H9 (cell line): Measurements from ENCODE around the gene CFAP299. TPM values are rescaled to one million over a fixed set of nuclear protein-coding genes. Genes with fewer than 3 reads are reported as not detected.

Experiments
- DNase-seq: peaks from one replicate; pipeline ENCODE4 v3.0.0-alpha.2; 2017
- H2AFZ ChIP-seq: one replicate; pipeline ENCODE4 v1.6.1; 2013; ENCODE audit warnings: mild to moderate bottlenecking, low read length, control low read depth, moderate library complexity
- H2AK5ac ChIP-seq: 2 replicates; pipeline ENCODE4 v1.6.1; 2013; ENCODE audit warnings: low read length, control low read depth, mixed read lengths; ENCODE audit not compliant: insufficient read length
- H2BK120ac ChIP-seq: one replicate; pipeline ENCODE4 v1.6.1; 2013; ENCODE audit warnings: low read depth, mild to moderate bottlenecking, low read length, control low read depth, inconsistent platforms; ENCODE audit not compliant: poor library complexity, severe bottlenecking
- H2BK12ac ChIP-seq: 2 replicates; pipeline ENCODE4 v1.6.1; 2013; ENCODE audit warnings: low read length, control low read depth, mixed read lengths, low read depth; ENCODE audit not compliant: insufficient read length
- H2BK15ac ChIP-seq: 2 replicates; pipeline ENCODE4 v1.6.1; 2013; ENCODE audit warnings: low read depth, low read length, control low read depth
- H2BK20ac ChIP-seq: one replicate; pipeline ENCODE4 v1.6.1; 2013; ENCODE audit warnings: low read depth, mild to moderate bottlenecking, low read length, control low read depth, inconsistent platforms; ENCODE audit not compliant: poor library complexity, severe bottlenecking
- H2BK5ac ChIP-seq: 2 replicates; pipeline ENCODE4 v1.6.1; 2013; ENCODE audit warnings: low read length, control low read depth, mixed read lengths; ENCODE audit not compliant: insufficient read length
- H3K14ac ChIP-seq: 2 replicates; pipeline ENCODE4 v1.6.1; 2013; ENCODE audit warnings: low read length, control low read depth; ENCODE audit not compliant: insufficient read depth
- H3K18ac ChIP-seq: 2 replicates; pipeline ENCODE4 v1.6.1; 2013; ENCODE audit warnings: low read depth, mild to moderate bottlenecking, mixed read lengths, low read length, control low read depth; ENCODE audit not compliant: insufficient read length
- H3K23ac ChIP-seq: 2 replicates; pipeline ENCODE4 v1.6.1; 2013; ENCODE audit warnings: low read length, control low read depth, mixed read lengths, low read depth; ENCODE audit not compliant: insufficient read length
- H3K23me2 ChIP-seq: 2 replicates; pipeline ENCODE4 v1.6.1; 2013; ENCODE audit warnings: low read depth, mild to moderate bottlenecking, mixed read lengths, low read length, control low read depth; ENCODE audit not compliant: insufficient read length, poor library complexity, severe bottlenecking
- H3K27ac ChIP-seq: 2 replicates; pipeline ENCODE4 v1.5.1; 2013; ENCODE audit warnings: low read length, control low read depth, mixed read lengths, low read depth; ENCODE audit not compliant: insufficient read length
- H3K27me3 ChIP-seq: 2 replicates; pipeline ENCODE4 v1.6.1; 2013; ENCODE audit warnings: low read length, control low read depth, inconsistent platforms; ENCODE audit not compliant: insufficient read depth
- H3K4ac ChIP-seq: 2 replicates; pipeline ENCODE4 v1.6.1; 2013; ENCODE audit warnings: low read depth, mild to moderate bottlenecking, control low read depth, inconsistent platforms, low read length, moderate library complexity
- H3K4me1 ChIP-seq: 2 replicates; pipeline ENCODE4 v1.6.1; 2013; ENCODE audit warnings: low read length, control low read depth, inconsistent platforms; ENCODE audit not compliant: insufficient read depth
- H3K4me2 ChIP-seq: 2 replicates; pipeline ENCODE4 v1.6.1; 2013; ENCODE audit warnings: low read length, control low read depth, mixed read lengths; ENCODE audit not compliant: insufficient read length, insufficient read depth
- H3K56ac ChIP-seq: 2 replicates; pipeline ENCODE4 v1.6.1; 2013; ENCODE audit warnings: low read depth, mild to moderate bottlenecking, mixed read lengths, low read length, control low read depth; ENCODE audit not compliant: insufficient read length
- H3K79me1 ChIP-seq: 2 replicates; pipeline ENCODE4 v1.6.1; 2013; ENCODE audit warnings: low read depth, mild to moderate bottlenecking, moderate library complexity, low read length, control low read depth, inconsistent platforms; ENCODE audit not compliant: insufficient read depth, poor library complexity, severe bottlenecking
- H3K79me2 ChIP-seq: 2 replicates; pipeline ENCODE4 v1.6.1; 2013; ENCODE audit warnings: low read length, control low read depth, inconsistent platforms; ENCODE audit not compliant: insufficient read depth
- H3K9ac ChIP-seq: 2 replicates; pipeline ENCODE4 v1.6.1; 2013; ENCODE audit warnings: low read length, control low read depth, mixed read lengths; ENCODE audit not compliant: insufficient read length; ENCODE audit errors: extremely low read depth
- H3K9me3 ChIP-seq: one replicate; pipeline ENCODE4 v1.6.1; 2013; ENCODE audit warnings: low read depth, low read length, inconsistent platforms; ENCODE audit not compliant: control insufficient read depth
- H3T11ph ChIP-seq: one replicate; pipeline ENCODE4 v1.6.1; 2013; ENCODE audit warnings: mild to moderate bottlenecking, low read length, control low read depth, inconsistent platforms
- H4K20me1 ChIP-seq: one replicate; pipeline ENCODE4 v1.6.1; 2013; ENCODE audit not compliant: control insufficient read depth, insufficient read length, insufficient read depth
- H4K5ac ChIP-seq: 2 replicates; pipeline ENCODE4 v1.6.1; 2013; ENCODE audit warnings: low read depth, mild to moderate bottlenecking, mixed read lengths, low read length, control low read depth; ENCODE audit not compliant: insufficient read length
- H4K8ac ChIP-seq: replicated peaks from 2 replicates; pipeline ENCODE4 v1.6.1; 2013; ENCODE audit warnings: low read length, control low read depth, mixed read lengths, low read depth; ENCODE audit not compliant: insufficient read length
- H4K91ac ChIP-seq: 2 replicates; pipeline ENCODE4 v1.6.1; 2013; ENCODE audit warnings: low read depth, mild to moderate bottlenecking, moderate library complexity, mixed read lengths, low read length, control low read depth; ENCODE audit not compliant: insufficient read length
- H3K27ac Mint-ChIP-seq, 3 experiments: 2 replicates in 2 of 3; 3 replicates in 1 of 3; pipeline ENCODE4 v1.8.0; 2020 to 2021; ENCODE audit warnings: mixed read lengths in 3 of 3, mild to moderate bottlenecking in 1 of 3, moderate library complexity in 1 of 3
- H3K27me3 Mint-ChIP-seq: 2 replicates; pipeline ENCODE4 v1.8.0; 2021; ENCODE audit warnings: low read depth, mild to moderate bottlenecking, moderate library complexity, mixed read lengths
- H3K36me3 Mint-ChIP-seq, 3 experiments: 2 replicates in 2 of 3; 3 replicates in 1 of 3; pipeline ENCODE4 v1.8.0; 2020 to 2021; ENCODE audit warnings: low read depth in 3 of 3, mixed read lengths in 3 of 3; ENCODE audit not compliant: insufficient read depth in 1 of 3
- H3K4me1 Mint-ChIP-seq, 2 experiments: 2 replicates each; pipeline ENCODE4 v1.8.0; 2020; ENCODE audit warnings: mixed read lengths in 2 of 2
- H3K4me3 Mint-ChIP-seq, 2 experiments: 2 replicates in 1 of 2; 3 replicates in 1 of 2; pipeline ENCODE4 v1.8.0; 2020 to 2021; ENCODE audit warnings: mild to moderate bottlenecking in 2 of 2, mixed read lengths in 2 of 2, moderate library complexity in 1 of 2
- H3K9me3 Mint-ChIP-seq, 2 experiments: 2 replicates in 1 of 2; 3 replicates in 1 of 2; pipeline ENCODE4 v1.8.0; 2020; ENCODE audit warnings: mild to moderate bottlenecking in 2 of 2, mixed read lengths in 2 of 2, moderate library complexity in 1 of 2
- WGBS: extraction: QIAGEN DNeasy Blood & Tissue Kit; methylation state at CpG from one replicate; pipeline ENCODE4 v1.1.7; 2013; ENCODE audit warnings: missing lambda C conversion rate, low lambda C conversion rate, mixed read lengths; ENCODE audit not compliant: insufficient read length; ENCODE audit errors: extremely low coverage; 5-methylcytosine and 5-hydroxymethylcytosine counted together
- total RNA-seq: library from RNA; stranded (reverse); gene quantifications from 2 replicates; pipeline ENCODE4 v1.2.1, GENCODE V29; 2021
- TF ChIP-seq, protein P1 (sequence below): fragments of 200-600 bp; sonication (generic); conservative IDR thresholded peaks from 3 replicates; pipeline ENCODE4 v1.8.0; 2021; ENCODE audit warnings: antibody characterized with exemption, mild to moderate bottlenecking

Gene CFAP299
- total RNA-seq, 1 experiment from 2014 or later, result not detected

DNA sequence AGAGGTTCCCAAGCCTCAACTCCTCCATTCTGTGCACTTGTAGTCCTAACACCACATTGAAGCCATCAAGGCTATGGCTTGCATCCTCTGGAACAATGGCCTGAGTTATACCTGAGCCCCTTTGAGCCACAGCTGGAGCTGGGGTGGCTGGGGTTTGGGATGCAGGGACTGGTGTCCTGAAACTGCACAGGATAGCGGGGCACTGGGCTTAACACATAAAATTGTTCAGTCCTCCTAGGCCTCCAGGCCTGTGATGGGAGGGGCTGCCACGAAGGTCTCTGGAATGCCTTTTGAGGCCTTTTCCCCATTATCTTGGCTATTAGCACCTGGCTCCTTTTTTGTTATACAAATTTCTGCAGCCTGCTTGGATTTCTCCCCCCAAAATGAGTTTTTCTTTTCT is 35.5 kb downstream of the CFAP299 start:
- no peaks in the 10 kb centered on the region for H3K4me1 ChIP-seq
- no CpG with 5 or more reads among the region's 2 CpGs for WGBS
- H4K20me1 ChIP-seq, result no peaks in the 10 kb centered on the region
- no peak overlapping the region for H4K91ac ChIP-seq
- H3K27ac Mint-ChIP-seq, result no peak overlapping the region
- no peak overlapping the region for H4K5ac ChIP-seq
- TF ChIP-seq, protein P1, sequence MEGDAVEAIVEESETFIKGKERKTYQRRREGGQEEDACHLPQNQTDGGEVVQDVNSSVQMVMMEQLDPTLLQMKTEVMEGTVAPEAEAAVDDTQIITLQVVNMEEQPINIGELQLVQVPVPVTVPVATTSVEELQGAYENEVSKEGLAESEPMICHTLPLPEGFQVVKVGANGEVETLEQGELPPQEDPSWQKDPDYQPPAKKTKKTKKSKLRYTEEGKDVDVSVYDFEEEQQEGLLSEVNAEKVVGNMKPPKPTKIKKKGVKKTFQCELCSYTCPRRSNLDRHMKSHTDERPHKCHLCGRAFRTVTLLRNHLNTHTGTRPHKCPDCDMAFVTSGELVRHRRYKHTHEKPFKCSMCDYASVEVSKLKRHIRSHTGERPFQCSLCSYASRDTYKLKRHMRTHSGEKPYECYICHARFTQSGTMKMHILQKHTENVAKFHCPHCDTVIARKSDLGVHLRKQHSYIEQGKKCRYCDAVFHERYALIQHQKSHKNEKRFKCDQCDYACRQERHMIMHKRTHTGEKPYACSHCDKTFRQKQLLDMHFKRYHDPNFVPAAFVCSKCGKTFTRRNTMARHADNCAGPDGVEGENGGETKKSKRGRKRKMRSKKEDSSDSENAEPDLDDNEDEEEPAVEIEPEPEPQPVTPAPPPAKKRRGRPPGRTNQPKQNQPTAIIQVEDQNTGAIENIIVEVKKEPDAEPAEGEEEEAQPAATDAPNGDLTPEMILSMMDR, result no peak
- no peaks in the 10 kb centered on the region for H3K79me1 ChIP-seq
- H3K27me3 Mint-ChIP-seq, result peaks cover 3% of the 10 kb centered on the region; the same call in 1 of the 2 replicates
- H2BK120ac ChIP-seq, result no peak overlapping the region
- no peak overlapping the region for H2AFZ ChIP-seq
- H4K8ac ChIP-seq, result no peak overlapping the region
- no peak overlapping the region for H2BK5ac ChIP-seq
- H3K4me1 Mint-ChIP-seq, result peaks cover 1% of the 10 kb centered on the region in 2 experiments; a peak in 3 of 4 replicates
- peaks cover 25 to 33% of the 10 kb centered on the region in 2 experiments for H3K9me3 Mint-ChIP-seq
- H3K27ac ChIP-seq, result no peak overlapping the region
- H2BK12ac ChIP-seq, result no peak overlapping the region
- H3K56ac ChIP-seq, result no peak overlapping the region
- H2BK15ac ChIP-seq, result no peak overlapping the region
- DNase-seq, result no peak
- no peak overlapping the region for H2BK20ac ChIP-seq
- H3K36me3 Mint-ChIP-seq, result peaks cover 24 to 36% (median 25%) of the 10 kb centered on the region in 3 experiments
- no peak overlapping the region for H3T11ph ChIP-seq
- no peaks in the 10 kb centered on the region for H3K23me2 ChIP-seq
- no peak overlapping the region for H3K23ac ChIP-seq
- H3K9ac ChIP-seq, result no peak overlapping the region
- H3K4me2 ChIP-seq, result no peak overlapping the region
- no peak overlapping the region for H3K4me3 Mint-ChIP-seq
- no peak overlapping the region for H2AK5ac ChIP-seq
- H3K4ac ChIP-seq, result no peak overlapping the region
- H3K27me3 ChIP-seq, result no peaks in the 10 kb centered on the region
- no peak overlapping the region for H3K14ac ChIP-seq
- no peaks in the 10 kb centered on the region for H3K79me2 ChIP-seq
- H3K9me3 ChIP-seq, result peaks cover 11% of the 10 kb centered on the region
- no peak overlapping the region for H3K18ac ChIP-seq
